GM21367 (cell line): ENCODE results near the gene CELSR1.

Experiments
- ATAC-seq: cut with Tn5 transposase; IDR thresholded peaks from one replicate; pipeline ENCODE4 v1.9.1; 2021; ENCODE audit not compliant: unreplicated experiment

CELSR1 gene

GRCh38 chr22:46576556-46577367 is 39.3 kb upstream of the CELSR1 start:
- peak; percentile 21 for ATAC-seq

DNA sequence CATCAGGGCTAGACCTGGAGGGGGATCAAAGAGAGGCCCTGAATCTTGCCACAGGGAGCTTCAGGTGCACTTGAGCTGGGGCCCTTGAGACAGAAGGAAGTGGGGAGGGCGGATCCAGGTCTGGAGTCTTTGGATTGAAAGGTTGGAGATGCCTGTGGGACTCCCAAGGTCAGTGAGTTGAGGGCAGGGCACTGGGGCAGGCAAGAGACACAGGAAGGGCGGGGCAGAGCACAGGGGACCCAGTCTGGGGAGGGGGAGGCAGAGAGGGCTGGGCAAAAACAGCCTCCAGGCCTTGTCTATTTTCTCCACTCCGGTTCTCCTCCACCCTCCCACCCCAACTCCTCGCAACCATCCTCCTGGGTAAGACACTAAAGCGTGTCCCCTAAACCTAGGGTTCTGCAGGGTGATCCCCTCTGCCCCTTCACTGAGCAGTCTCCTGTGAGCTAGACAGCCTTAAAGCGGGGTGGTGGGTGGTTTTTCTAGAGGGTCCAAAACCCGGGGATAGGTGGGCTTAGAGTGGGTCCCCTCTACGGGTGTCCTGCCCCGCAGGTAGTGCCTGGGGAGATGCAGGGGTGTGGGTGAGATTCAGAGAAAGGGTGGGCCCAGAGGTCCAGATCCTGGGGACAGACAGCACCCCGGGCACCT is 38.6 kb upstream of the CELSR1 start:
- ATAC-seq, result no peak

DNA sequence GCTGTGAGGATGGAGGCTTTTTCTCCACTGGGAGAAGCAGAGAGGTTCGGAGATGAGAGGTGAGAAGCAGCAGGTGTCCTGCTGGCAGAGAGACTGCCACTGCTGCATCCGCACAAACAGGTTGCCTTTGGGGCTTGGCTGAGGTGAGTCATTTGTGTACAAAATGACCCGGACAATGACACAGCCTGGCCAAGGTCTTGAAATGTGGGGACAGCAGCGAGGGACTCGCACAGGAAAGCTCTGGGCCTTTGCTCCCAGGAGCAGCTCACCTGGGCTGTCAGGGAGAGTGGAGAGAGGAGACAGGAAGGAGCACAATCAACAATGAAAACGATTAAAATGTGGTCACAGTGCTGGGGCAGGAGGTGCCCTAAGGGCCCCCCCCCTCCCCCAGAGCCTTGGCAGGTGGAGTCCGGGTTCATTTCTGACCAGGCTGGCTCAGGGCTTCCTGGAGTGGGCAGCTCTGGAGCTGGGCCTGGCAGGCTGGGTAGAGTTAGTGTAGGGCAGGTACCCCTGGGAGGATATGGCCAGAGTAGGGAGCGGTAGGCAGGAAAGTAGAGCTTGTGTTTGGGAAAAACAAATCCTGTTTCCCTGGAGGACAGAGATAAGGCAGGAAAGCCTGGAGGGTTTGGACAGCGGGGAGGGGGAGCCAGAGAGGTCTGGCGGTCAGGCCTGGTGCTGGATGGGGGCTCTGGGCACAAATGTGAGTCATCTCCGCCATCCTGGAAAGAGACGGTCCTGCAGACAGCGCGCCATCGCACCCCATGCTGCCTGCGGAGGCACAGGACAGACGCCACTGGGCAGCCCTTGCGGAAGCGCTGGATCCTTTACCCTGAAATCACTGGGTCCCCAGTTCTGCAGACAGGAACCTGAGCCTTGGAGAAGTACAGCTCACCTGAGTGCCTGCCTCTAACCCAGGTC is 37.8 kb upstream of the CELSR1 start:
- ATAC-seq, result no peak

DNA sequence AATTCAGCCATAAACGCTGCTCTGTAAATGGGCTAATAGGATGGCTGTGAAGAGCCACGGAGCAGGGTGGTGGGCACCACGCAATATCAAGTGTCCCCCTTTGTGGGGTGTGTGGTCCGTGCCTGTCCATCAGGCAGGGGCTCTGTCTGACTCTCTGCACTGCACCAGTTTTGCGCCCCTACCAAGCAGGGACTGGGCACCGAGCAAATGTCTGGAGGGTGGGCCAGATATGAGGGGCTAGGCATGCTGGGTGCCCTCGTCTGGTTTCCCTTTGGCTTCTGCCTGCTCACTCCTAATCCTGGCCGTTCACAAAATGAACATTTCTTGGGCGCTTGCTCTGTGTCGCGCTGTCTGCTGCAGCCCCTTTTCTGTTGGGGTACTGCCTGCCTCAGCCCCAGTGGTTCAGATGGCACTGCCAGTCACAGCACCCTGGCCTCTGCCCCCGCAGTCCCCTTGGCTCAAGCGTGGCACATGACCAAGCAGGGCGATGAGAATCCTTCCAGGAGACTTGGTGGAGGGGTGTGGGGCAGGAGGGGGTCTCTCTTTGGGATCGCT is 37.1 kb upstream of the CELSR1 start:
- no peak for ATAC-seq

DNA sequence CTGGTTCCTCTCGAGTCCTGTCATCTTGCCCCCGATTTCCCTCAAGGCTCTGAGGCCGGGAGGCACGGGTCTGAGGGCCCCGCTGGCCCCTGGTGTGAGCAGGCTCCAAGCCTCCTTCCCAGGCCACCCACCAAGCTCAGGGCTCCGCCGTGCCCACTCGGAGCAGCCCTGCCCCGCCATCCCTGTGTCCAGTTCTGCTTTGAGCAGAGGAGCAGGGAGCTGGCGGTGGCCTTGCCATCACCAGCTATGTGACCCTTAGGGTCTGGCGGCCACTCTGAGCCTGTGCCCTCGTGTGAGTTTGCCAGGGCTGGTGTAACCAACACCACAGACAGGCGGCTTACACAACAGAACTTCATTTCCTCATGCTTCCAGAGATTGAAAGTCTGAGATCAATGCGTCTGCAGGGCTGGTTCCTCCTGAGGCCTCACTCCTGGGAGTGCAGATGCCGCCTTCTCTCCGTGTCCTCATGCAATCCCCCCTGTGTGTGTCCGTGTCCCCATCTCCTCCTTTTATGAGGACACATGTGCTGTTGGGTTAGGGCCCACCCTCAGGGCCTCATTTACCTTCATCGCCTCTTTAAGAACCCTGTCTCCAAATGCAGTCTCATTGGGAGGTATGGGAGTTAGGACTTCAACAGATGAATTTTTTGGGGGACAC is 36.5 kb upstream of the CELSR1 start:
- no peak for ATAC-seq

DNA sequence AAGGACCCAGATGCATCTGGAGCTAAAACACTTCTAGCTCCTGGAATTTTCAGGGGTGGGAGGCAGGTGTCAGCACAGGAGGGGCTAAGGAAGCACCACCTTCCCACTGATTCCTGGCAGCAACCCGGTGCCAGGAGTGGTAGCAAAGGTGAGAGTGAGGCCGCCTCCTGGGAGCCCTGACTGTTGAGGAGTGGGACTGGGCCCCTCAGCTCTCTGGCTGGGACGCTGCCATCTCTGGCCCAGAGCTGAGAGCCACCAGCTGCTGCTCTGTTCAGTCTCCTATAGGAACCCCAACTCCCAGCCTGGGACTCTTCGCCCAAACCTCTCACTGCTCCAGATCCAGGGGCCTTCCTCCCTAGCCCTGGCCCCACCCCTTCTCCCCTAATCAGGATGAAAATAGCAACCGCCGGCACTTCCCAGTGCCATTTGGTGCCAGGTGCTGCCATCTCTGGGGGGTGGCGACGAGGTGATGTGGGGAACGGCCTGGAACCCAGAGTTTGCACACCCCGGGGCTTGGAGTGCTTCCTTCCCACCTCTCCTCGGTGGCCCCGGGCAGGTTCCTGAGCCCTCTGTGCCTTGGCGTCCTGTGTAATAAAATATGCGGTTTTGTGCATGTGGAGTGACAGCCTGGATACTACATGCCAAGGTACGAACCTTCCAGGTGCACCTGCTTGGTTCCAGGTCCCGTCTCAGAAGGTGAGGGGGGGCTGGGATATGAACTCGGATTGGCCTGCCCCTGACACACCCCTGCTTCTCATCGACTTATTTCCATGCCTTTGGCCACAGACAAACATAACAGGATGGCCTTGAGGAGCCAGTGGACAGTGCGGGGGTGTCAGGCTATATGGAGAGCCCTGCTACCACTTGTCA is 35.7 kb upstream of the CELSR1 start:
- ATAC-seq, result no peak

DNA sequence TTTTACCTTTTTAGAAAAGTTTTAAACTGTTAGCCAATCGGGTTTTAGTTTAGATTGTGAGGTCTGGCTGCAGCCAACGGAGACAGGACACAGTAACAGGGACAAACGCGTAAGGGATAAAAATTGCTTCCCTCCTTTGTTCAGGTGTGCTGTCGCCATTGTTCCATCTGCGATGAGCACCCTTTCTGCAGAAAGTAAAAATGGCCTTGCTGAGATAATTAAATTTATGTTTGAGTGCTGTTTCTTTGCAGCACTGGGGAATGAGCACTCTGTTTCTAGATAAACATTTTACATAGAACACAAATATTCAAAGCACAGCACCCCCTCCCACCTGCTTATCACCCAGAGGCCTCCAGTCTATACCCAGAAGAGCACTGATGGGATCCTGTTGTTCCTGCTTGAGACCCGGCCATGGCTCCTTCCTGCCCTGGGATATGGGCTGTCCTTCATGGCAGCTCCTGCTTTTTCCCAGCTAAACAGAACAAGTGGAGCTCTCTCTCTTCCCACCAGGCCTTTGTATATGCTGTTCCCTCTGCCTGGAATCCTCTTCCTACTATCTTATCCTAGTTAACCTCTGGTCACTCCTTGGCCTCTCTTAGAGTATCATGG is 34.3 kb upstream of the CELSR1 start:
- no peak for ATAC-seq

- ATAC-seq, result no peak
Observed at GRCh38 chr22:46569848-46570695, 32.7 kb upstream of the CELSR1 start.

DNA sequence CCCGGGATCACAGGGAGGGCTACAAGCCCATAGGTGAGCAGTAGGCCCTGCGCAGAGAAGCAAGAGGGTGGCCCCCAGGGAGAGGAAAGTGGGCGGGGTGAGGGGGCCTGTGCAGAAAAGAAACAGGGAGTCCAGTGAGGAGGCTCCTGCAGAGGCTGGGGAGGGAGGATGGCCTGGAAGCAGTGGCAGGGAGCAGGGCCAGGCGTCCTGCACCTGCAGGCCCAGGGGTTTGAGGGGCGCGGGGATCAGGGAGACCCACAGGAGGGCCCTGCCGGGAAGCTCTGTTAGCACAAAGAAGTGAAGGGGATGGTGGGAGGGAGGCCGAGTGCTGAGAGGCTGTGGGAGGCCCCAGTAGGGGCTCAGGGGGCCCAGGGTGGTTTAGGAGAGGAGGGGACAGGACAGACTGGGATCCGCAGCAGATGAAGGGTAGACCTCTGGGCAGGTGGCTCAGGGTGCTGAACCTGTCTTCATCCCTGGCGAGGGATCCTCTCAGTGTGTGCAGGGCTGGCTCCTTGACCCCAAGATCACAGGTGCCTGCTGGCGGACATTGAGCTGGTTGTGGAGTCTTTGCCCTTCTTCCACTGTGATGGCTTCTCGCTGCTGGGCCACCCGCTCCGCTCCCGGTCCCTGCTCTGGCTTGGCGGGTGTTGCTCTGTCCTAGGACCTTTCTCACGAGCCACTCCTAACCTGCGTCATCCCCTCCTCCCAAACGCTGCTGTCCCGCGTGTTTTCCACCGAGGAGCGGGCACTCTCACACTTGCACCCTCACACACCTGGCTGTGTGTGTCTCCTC is 31.8 kb upstream of the CELSR1 start:
- ATAC-seq, result no peak

- no peak for ATAC-seq
Observed at GRCh38 chr22:46568102-46568809, 30.8 kb upstream of the CELSR1 start.

DNA sequence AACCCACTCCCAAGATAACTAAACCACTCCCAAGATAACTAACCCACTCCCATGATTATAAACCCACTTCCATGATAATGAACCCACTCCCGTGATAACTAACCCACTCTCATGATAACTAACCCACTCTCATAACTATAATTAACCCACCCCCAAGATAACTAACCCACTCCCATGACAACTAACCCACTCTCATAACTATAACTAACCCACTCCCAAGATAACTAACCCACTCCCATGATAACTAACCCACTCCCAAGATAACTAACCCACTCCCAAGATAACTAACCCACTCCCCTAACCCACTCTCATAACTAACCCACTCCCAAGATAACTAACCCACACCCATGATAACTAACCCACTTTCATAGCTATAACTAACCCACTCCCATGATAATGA is 30.1 kb upstream of the CELSR1 start:
- ATAC-seq, result no peak

DNA sequence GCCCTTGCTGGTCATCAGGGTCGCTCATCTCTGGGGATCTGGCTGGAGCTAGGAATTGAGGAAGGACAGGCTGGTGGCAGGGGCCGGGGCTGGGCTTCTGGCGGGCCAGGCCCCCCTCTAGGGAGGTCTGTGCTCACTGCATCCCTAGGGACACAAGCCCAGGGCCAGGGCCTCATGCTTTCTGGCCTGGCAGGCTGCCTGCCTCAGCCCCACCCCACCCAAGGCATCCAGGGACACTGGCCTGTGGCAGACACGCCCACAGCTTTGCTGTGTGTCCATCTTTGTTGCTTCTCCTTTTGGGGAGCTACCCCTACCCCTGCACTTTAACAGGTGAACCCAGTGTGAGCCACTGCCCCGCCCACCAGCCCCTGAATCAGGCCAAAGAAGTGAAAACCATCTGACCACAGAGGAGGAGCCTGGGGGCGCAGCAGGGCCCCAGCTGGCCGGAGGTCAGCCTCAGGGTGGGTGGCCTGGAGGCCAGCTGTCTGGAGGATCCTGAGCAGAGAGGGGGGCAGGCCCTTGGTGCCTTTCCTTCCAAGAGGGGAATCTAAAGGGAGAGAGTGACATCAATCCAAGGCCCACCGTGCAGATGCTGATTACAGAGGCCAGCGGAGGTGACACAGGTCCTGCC is 26.8 kb upstream of the CELSR1 start:
- no peak for ATAC-seq

DNA sequence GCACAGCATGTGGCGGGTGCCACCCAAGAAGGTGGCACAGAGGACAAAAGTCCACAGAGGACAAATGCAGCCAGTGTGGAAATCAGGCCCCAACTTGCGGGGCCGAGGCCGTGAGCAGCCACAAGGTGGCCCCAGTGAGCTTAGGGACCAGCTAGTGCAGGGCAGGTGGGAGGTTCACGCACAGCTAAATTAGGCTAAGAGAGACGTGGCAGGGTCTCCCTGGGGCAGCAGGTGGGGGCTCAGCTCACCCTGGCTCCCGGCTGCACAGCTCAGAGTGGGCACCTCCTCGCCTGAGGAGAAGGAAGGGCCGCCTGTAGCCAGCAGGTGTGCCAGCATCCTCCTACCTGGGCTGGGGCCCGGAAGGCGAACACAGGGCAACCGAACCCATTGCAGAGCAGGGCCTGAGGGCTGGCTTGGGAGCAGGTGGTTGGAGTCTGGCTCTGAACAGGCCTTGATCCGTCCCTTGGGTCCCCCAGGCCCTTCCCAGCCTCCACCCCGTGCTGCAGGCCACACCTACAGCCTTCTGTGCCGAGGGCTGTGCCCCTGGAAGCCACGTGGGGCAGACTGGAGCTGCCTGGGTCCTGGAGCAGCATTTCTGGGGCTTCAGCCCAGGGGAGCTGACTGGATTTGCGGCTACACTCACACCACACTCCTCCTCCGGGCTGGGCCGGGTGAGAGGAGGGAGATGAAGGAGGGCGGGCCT is 26.1 kb upstream of the CELSR1 start:
- no peak for ATAC-seq

GRCh38 chr22:46561435-46561905 is 24.1 kb upstream of the CELSR1 start:
- ATAC-seq, result no peak

GRCh38 chr22:46560696-46561295 is 23.4 kb upstream of the CELSR1 start:
- ATAC-seq, result no peak
